SK-N-DZ (cell line): ENCODE data around the gene KLF16.

Source experiments
- DNase-seq: peaks from one replicate; pipeline ENCODE4 v3.0.0-alpha.2; 2015; ENCODE audit warnings: low spot score

KLF16 gene

DNA sequence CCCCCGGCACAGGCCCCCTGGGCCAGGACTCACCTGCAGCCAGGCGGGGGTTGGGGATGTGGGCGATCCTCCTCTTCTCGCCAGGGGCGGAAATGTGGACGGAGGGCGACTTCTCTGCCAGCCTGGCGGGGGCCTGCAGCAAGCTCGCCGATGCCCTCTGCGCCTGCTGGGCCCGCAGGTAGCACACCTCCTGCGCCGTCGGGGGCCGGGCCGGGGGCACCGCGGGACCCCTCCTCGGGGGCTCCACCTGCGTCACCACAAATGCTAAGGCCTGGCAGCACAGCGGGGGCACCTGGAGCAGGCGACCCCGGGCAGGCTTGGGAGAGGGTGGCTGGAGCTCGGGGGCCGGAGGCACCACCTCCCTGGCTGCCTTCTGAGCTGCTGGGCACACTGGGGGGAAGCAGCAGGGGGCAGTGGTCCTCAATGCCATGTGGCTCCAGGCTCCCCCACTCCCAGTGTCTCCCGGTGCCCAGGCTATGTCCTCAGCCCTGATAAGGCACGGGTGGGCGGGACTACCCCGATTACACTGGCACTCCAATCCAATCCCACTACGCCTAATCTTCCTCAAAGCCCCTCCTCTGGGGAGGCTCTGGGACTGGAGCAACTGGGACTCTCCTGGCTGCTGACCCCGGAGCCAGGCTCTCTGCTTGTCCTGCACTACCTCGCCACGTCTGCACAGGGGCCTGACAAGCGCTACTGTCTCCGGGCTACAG is 39.7 kb downstream of the KLF16 start:
- no peak for DNase-seq

DNA sequence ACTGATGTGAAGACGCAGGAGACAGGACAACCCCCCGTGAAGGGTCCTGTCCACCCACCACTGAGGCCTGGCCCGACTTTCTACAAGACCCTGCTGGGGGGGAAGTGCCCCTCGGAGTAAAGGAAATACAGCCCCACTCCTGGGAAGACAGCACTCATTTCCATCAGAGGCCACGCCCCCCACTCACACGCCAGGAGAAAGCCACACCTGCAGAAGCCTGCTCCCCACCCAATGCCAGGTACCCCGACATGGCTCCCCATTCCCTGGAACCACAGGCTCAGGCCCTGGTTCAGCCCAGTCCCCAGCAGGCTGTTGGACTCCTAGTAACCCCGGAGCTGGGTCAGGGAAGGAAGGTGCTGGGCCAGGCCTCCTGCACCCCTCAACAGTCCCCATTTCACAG is 40.4 kb downstream of the KLF16 start:
- DNase-seq: no peak

- no peak for DNase-seq
These were observed 41.2 kb downstream of the KLF16 start for GRCh38 chr19:1822210-1822609.

GRCh38 chr19:1819341-1820255 is 43.8 kb downstream of the KLF16 start:
- DNase-seq: no peak

GRCh38 chr19:1818549-1819195 is 44.7 kb downstream of the KLF16 start:
- no peak for DNase-seq

- no peak for DNase-seq
These were observed 45.7 kb downstream of the KLF16 start for GRCh38 chr19:1817553-1818179.

DNA sequence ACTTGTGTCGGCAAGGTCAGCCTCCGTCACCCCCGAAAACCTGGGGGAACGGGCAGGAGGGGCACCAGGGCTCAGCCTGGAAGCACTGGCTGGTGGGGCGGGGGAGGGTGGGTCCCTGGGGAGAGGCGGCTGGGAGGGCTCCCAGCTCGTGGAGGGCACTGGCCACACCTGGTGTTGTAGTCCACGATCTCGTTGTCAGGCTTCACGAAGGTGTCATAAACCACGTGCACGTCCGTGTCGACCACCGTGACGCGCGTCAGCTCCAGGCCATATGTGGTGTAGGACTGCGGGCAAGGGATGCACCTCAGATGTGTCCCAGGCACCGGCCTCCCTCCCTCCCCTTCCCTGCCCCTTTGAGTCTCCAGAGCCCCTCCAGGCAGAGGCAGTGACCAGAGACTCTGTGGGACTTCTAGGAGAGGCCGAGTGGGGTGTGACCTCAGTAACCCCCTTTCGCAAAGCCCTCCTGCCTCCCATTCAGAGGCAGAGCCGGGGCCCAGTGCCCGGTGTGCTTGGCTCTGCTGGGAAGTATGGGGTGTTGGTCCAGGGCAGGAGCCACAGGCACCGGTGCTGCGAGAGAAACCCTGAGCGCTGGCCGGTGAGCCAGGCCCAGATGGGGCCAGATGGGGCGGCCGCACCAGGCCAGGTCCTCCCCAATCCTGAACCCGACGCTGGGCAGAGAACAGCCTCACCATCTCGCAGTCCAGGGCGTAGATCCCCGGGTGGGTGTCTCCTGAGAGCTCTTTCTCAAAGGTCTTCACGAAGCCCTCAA is 46.7 kb downstream of the KLF16 start:
- no peak for DNase-seq

DNA sequence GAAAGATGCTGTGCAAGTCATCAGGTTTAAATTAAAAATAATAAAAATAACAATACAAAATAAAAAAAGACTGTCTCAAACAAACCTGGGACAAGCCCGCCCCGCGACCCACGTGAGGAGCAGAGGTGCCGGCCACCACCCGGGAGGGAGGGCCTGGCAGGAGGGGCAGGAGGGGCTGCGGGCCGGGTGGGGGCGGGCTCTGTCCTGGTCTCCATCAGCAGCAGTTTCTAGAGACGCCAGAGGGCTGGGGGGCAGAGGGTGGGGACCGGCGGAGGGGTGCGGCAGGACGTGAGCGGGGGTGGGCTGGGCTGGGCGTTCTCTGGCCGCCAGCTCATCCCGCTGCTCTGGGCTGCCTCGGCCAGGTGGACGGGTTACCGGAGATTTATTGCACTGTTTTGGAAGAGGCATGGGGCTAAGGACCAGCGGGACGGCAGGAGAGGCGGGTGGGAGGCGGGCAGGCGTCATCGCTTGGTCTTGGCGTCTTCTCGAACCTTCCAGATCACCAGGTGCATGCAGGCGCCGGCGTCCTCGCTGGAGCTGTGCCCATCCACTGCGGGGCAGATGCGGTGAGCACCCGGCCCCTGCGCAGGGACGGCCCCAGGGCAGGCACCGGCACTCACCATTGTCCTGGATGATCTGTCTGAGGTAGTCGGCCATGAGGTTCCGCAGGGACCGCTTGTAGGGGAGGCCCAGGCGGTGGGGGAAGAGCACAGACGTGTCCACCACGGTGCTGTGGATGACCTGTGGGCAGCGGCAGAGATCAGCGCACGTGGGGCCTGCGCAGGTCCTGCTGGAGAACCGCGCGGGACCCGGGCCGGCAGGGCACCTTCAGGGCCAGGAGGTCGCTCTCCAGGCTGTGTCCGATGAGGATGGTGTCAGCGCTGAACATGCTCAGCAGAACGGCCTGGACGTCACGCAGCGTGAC is 47.5 kb downstream of the KLF16 start:
- DNase-seq: no peak

DNA sequence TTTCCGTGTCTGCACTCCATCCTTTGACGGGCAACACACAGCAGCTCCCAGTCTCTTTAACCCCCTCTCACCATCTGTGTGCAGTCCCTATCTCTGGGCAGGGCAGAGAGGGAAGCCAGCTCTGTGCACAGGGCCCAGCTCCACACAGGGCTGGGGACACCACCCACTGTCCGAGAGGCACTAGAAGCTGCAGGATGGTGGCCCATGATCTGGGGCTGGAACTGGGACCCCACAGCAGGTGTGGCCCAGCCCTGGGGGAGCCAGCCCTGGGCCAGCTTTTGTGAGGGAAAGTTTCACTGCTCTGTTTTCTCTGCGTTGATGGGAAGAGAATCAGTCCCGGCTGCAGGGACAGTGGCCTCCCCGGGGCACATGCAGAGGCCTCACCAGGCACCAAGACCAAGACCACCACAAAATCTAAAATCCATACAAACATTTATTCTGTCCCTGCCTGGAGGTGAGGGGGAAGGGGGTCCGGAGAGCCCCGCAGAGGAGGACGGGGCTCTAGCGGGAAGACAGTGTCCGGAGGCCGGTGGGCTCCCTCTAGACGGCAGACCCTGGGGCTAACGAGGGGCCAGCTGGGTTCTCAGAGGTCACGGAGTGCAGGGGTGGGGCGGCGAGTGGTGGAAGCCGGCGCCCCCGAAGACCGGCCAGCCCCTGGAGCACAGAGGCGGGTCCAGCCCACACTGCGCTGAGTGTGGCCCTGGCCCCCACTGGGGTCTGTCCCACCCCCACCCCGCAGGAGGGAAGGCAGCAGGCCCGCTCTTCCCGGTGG is 48.4 kb downstream of the KLF16 start:
- no peak for DNase-seq

GRCh38 chr19:1814391-1814790 is 49.0 kb downstream of the KLF16 start:
- DNase-seq: no peak

GRCh38 chr19:1813192-1814182 is 49.9 kb downstream of the KLF16 start:
- DNase-seq: no peak

- peak; percentile 95 for DNase-seq
These were observed 50.8 kb downstream of the KLF16 start for GRCh38 chr19:1812426-1813191.

GRCh38 chr19:1811942-1812425 is 51.4 kb downstream of the KLF16 start, which contains the start of gene ATP8B3:
TSS of gene ATP8B3 (minus strand) at chr19:1812276. CDS start at chr19:1811736, 540 bp downstream.
- no peak for DNase-seq

GRCh38 chr19:1811472-1811894 is 51.9 kb downstream of the KLF16 start:
- DNase-seq: no peak

GRCh38 chr19:1810439-1811160 is 52.8 kb downstream of the KLF16 start:
- DNase-seq: no peak

DNA sequence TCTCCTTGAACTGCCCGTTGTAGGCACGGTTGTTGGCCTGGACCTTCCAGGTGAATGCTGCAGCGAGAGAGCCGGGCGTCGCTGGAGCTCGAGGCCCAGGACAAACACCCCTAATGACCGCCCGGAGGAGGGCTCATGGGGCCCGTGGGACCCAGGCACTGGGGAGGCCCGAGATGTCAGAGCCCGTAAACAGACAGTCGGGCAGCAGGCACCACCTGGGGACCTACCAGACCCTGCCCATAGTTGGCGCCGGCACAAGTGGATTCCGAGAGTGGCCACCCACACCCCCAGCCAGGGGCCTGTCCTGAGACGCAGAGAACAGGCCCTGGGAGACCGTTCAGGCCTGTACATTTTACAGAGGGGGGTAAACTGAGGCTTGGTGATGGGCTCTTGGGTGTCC is 53.7 kb downstream of the KLF16 start:
- no peak for DNase-seq
